ENCODE results near the gene HPGD. TPM values are rescaled to one million over a fixed set of nuclear protein-coding genes. Genes with fewer than 3 reads are reported as not detected.

The HPGD gene
- total and polyA plus RNA-seq, 9 of the 15 experiments (the other 6 are each of a cell fraction or from before 2014, with no cell fraction given): 2.3 to 8.6 (median 4.8) TPM

- no TSS peak for BruUV-seq (replicated peaks)
- Histone ChIP-seq H3K79me2 (ENCODE audit: control insufficient read depth, insufficient read depth, low read length) (no peaks in the 10 kb centered on the region), H3K4me3 (no peak overlapping the region), H3K4me2 (ENCODE audit: insufficient read depth, low read length) (no peak overlapping the region), H3K9me3 (replicated peaks; ENCODE audit: control insufficient read depth, insufficient read depth, low read depth, low read length) (no peaks in the 10 kb centered on the region), H2AFZ (ENCODE audit: low read depth, low read length) (no peak overlapping the region), H3K9me1 (ENCODE audit: control insufficient read depth, insufficient read depth, low read length) (no peaks in the 10 kb centered on the region), H3K9ac (ENCODE audit: insufficient read depth in 1 of 2, low read depth in 2 of 2, low read length in 2 of 2) (no peak overlapping the region), H3K27ac (ENCODE audit: extremely low read depth, low read depth, low read length) (no peak overlapping the region), H3K4me1 (replicated peaks in 1 of 2; ENCODE audit: control insufficient read depth in 2 of 2, insufficient read depth in 2 of 2, low read length in 2 of 2) (no peaks in the 10 kb centered on the region), H3K27me3 (ENCODE audit: control insufficient read depth in 2 of 2, insufficient read depth in 2 of 2, low read length in 2 of 2) (no peaks in the 10 kb centered on the region), H4K20me1 (replicated peaks; ENCODE audit: control insufficient read depth, insufficient read depth, low read length) (no peaks in the 10 kb centered on the region), H3K36me3 (ENCODE audit: control insufficient read depth, insufficient read depth, low read length) (no peaks in the 10 kb centered on the region)
- TF ChIP-seq HDAC8 (tag; IDR thresholded peaks at IDR 0.05) (no peak), TCF7 (IDR thresholded peaks at IDR 0.05; ENCODE audit: borderline replicate concordance) (no peak), ZBTB7A (IDR thresholded peaks at IDR 0.05; ENCODE audit: borderline replicate concordance, control insufficient read depth, low read depth, low read length) (no peak), BCL6 (CRISPR knock-in tag; IDR thresholded peaks at IDR 0.05) (no peak), POLR2AphosphoS2 (IDR thresholded peaks at IDR 0.05; ENCODE audit: low read length) (no peak), PHTF2 (CRISPR knock-in tag; IDR thresholded peaks at IDR 0.05) (no peak), RNF2 (IDR thresholded peaks at IDR 0.05) (no peak), RFX7 (CRISPR knock-in tag; IDR thresholded peaks at IDR 0.05) (no peak), GATAD2A (IDR thresholded peaks at IDR 0.05) (no peak), ZNF232 (CRISPR knock-in tag; IDR thresholded peaks at IDR 0.05) (no peak), ZNF274 (IDR thresholded peaks at IDR 0.05; ENCODE audit: borderline replicate concordance, low read depth, low read length) (no peak), ZNF239 (CRISPR knock-in tag; IDR thresholded peaks at IDR 0.05) (no peak), MBD2 (IDR thresholded peaks at IDR 0.05; ENCODE audit: borderline replicate concordance, low read depth) (no peak), MYBL2 (IDR thresholded peaks at IDR 0.05; ENCODE audit: low read depth) (no peak), MYBL2 (CRISPR knock-in tag; IDR thresholded peaks at IDR 0.05; ENCODE audit: borderline replicate concordance) (no peak)
- DNase-seq (ENCODE audit: extremely low read depth in 1 of 4, low spot score in 3 of 4) (no peak), ATAC-seq (no peak), FAIRE-seq (no peak)
- ChIA-PET CTCF (ENCODE audit: low intra/inter-chr PET ratio) (no interaction called here), POLR2A (no interaction called here)
- in situ Hi-C loops (cut with MboI) (no loop called here), intact Hi-C loops (cut with micrococcal nuclease) (no loop called here)
Observed at GRCh38 chr4:174545268-174545667, 23.0 kb upstream of the HPGD start.
